Esophagus muscularis mucosa (tissue), 4 donors: ENCODE data around the gene PHLDA3.

Source experiments
- EP300 ChIP-seq: sonication (generic); formaldehyde crosslinking; IDR thresholded peaks from one replicate; pipeline ENCODE4 v1.6.1; 2017; ENCODE audit warnings: antibody characterized with exemption
- POLR2A ChIP-seq: fragments of 450-650 bp; IDR thresholded peaks from one replicate; pipeline ENCODE4 v1.6.1; 2017; ENCODE audit warnings: antibody characterized with exemption, moderate library complexity, mild to moderate bottlenecking, low read depth
- POLR2AphosphoS5 ChIP-seq, 2 donors: sonication (generic); formaldehyde crosslinking; IDR thresholded peaks; one replicate each; pipeline ENCODE4 v1.6.1; 2017; ENCODE audit warnings: antibody characterized with exemption in 2 of 2
- TF ChIP-seq, protein P1 (sequence below), 3 experiments: fragments of 200-600 bp in 2 of 3; fragments of 450-650 bp in 1 of 3; sonication (generic) in 2 of 3; IDR thresholded peaks; one replicate each; pipeline ENCODE4 v1.5.1; 2017 to 2019; ENCODE audit warnings: antibody characterized with exemption in 3 of 3, mild to moderate bottlenecking in 2 of 3, moderate library complexity in 1 of 3

DNA sequence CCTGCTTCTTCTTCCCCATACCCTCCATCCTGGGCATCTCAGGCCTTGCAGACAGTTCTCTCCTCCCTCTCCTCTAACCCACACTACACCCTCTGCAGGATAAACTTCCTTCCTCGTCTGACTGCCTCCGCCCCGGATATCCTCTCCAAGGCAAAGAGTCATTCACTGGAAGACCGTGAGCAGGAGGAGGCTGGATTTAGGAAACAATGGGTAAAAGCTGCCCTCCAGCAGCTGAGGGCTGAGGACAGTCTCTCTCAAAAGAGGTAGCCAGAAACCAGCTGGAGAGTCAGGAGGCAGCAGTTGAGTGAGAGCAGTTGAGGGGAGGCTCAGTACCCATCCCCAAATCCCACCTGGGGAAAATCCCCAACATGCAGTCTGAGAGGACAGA is 36.5 kb upstream of the PHLDA3 start:
- TF ChIP-seq, protein P1, sequence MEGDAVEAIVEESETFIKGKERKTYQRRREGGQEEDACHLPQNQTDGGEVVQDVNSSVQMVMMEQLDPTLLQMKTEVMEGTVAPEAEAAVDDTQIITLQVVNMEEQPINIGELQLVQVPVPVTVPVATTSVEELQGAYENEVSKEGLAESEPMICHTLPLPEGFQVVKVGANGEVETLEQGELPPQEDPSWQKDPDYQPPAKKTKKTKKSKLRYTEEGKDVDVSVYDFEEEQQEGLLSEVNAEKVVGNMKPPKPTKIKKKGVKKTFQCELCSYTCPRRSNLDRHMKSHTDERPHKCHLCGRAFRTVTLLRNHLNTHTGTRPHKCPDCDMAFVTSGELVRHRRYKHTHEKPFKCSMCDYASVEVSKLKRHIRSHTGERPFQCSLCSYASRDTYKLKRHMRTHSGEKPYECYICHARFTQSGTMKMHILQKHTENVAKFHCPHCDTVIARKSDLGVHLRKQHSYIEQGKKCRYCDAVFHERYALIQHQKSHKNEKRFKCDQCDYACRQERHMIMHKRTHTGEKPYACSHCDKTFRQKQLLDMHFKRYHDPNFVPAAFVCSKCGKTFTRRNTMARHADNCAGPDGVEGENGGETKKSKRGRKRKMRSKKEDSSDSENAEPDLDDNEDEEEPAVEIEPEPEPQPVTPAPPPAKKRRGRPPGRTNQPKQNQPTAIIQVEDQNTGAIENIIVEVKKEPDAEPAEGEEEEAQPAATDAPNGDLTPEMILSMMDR (IDR thresholded peaks at IDR 0.05): no peak
- TF ChIP-seq EP300 (no peak), POLR2A (no peak), POLR2AphosphoS5 (IDR thresholded peaks at IDR 0.05) (peak in 1 of 2 donors; percentile 75)
